ENCODE data around the gene AMOTL1. TPM values are rescaled to one million over a fixed set of nuclear protein-coding genes. Genes with fewer than 3 reads are reported as not detected.
"Not testable (repeated sequence)": the region's sequence is repeated elsewhere in the genome, so short reads cannot be mapped to it uniquely, and the experiment has no call there.

AMOTL1 gene
- total RNA-seq, 1 donor from 2014 or later, result 5.9 TPM

GRCh38 chr11:94784884-94785283 is 16.7 kb downstream of the AMOTL1 start:
- Mint-ChIP-seq H3K4me1 (peaks cover 14% of the 10 kb centered on the region), H3K27ac (no peak overlapping the region)
- intact Hi-C loops (cut with micrococcal nuclease), result loop anchor here (5.0 to 10.0 kb wide), 2 partner anchors 92 to 1640 kb away; no protein-coding TSS in a partner anchor

GRCh38 chr11:94785509-94785908 is 17.4 kb downstream of the AMOTL1 start:
- intact Hi-C loops (cut with micrococcal nuclease), result loop anchor here (10.0 kb wide), 1 partner anchor 1639 kb away; no protein-coding TSS in a partner anchor
- no peak for DNase-seq
- Mint-ChIP-seq H3K27me3 (peaks cover 18% of the 10 kb centered on the region), H3K4me3 (no peak overlapping the region), H3K4me1 (peaks cover 9% of the 10 kb centered on the region), H3K36me3 (ENCODE audit: low read depth) (no peaks in the 10 kb centered on the region), H3K9me3 (no peaks in the 10 kb centered on the region), H3K27ac (no peak overlapping the region)

More at GRCh38 chr11:94784884-94785283, 16.7 kb downstream of the AMOTL1 start:
- Mint-ChIP-seq H3K36me3 (ENCODE audit: low read depth) (no peaks in the 10 kb centered on the region), H3K27me3 (peaks cover 14% of the 10 kb centered on the region), H3K4me3 (no peak overlapping the region), H3K9me3 (no peaks in the 10 kb centered on the region)
- no peak for DNase-seq

GRCh38 chr11:94786264-94787126 is 18.3 kb downstream of the AMOTL1 start:
- H3K4me1 Mint-ChIP-seq, result no peaks in the 10 kb centered on the region
- no peaks in the 10 kb centered on the region for H3K36me3 Mint-ChIP-seq (ENCODE audit: low read depth)
- peaks cover 18% of the 10 kb centered on the region for H3K27me3 Mint-ChIP-seq
- DNase-seq, result peak; percentile 69
- H3K27ac Mint-ChIP-seq, result no peak overlapping the region
- H3K4me3 Mint-ChIP-seq, result no peak overlapping the region
- no peaks in the 10 kb centered on the region for H3K9me3 Mint-ChIP-seq
- intact Hi-C loops (cut with micrococcal nuclease), result loop anchor here (1.0 to 10.0 kb wide), 2 partner anchors 111 to 1638 kb away; no protein-coding TSS in a partner anchor

GRCh38 chr11:94787801-94788200 is 19.6 kb downstream of the AMOTL1 start:
- Mint-ChIP-seq H3K9me3 (no peaks in the 10 kb centered on the region), H3K4me1 (no peaks in the 10 kb centered on the region), H3K27me3 (peaks cover 18% of the 10 kb centered on the region), H3K36me3 (ENCODE audit: low read depth) (no peaks in the 10 kb centered on the region), H3K27ac (no peak overlapping the region), H3K4me3 (no peak overlapping the region)
- intact Hi-C loops (cut with micrococcal nuclease), result loop anchor here (10.0 kb wide), 1 partner anchor 1637 kb away; no protein-coding TSS in a partner anchor
- no peak for DNase-seq

GRCh38 chr11:94788396-94788795 is 20.2 kb downstream of the AMOTL1 start:
- no peak overlapping the region for H3K27ac Mint-ChIP-seq
- H3K36me3 Mint-ChIP-seq (ENCODE audit: low read depth), result no peaks in the 10 kb centered on the region
- H3K4me1 Mint-ChIP-seq, result no peaks in the 10 kb centered on the region
- no peak overlapping the region for H3K4me3 Mint-ChIP-seq
- DNase-seq, result no peak
- H3K27me3 Mint-ChIP-seq, result peaks cover 20% of the 10 kb centered on the region
- H3K9me3 Mint-ChIP-seq, result no peaks in the 10 kb centered on the region
- intact Hi-C loops (cut with micrococcal nuclease), result loop anchor here (10.0 kb wide), 1 partner anchor 1636 kb away; no protein-coding TSS in a partner anchor

- Mint-ChIP-seq H3K4me3 (no peak overlapping the region), H3K4me1 (no peaks in the 10 kb centered on the region), H3K27me3 (peaks cover 12% of the 10 kb centered on the region), H3K27ac (no peak overlapping the region), H3K36me3 (ENCODE audit: low read depth) (no peaks in the 10 kb centered on the region), H3K9me3 (no peaks in the 10 kb centered on the region)
- DNase-seq, result no peak
- intact Hi-C loops (cut with micrococcal nuclease), result no loop called here
These were observed 22.0 kb downstream of the AMOTL1 start for GRCh38 chr11:94790197-94790596.

GRCh38 chr11:94790661-94791180 is 22.6 kb downstream of the AMOTL1 start:
- no peak for DNase-seq
- Mint-ChIP-seq H3K27me3 (peaks cover 11% of the 10 kb centered on the region), H3K27ac (no peak overlapping the region), H3K4me3 (no peak overlapping the region), H3K9me3 (no peaks in the 10 kb centered on the region), H3K36me3 (ENCODE audit: low read depth) (no peaks in the 10 kb centered on the region), H3K4me1 (no peaks in the 10 kb centered on the region)
- intact Hi-C loops (cut with micrococcal nuclease), result no loop called here

- peaks cover 11% of the 10 kb centered on the region for H3K27me3 Mint-ChIP-seq
- no peaks in the 10 kb centered on the region for H3K9me3 Mint-ChIP-seq
- no peaks in the 10 kb centered on the region for H3K4me1 Mint-ChIP-seq
- H3K36me3 Mint-ChIP-seq (ENCODE audit: low read depth), result no peaks in the 10 kb centered on the region
- DNase-seq, result no peak
- H3K27ac Mint-ChIP-seq, result no peak overlapping the region
- intact Hi-C loops (cut with micrococcal nuclease), result no loop called here
- no peak overlapping the region for H3K4me3 Mint-ChIP-seq
These were observed 23.2 kb downstream of the AMOTL1 start for GRCh38 chr11:94791216-94791889.

GRCh38 chr11:94791942-94792341 is 23.8 kb downstream of the AMOTL1 start:
- DNase-seq; H3K36me3 Mint-ChIP-seq (ENCODE audit: low read depth); H3K9me3 Mint-ChIP-seq; H3K27ac Mint-ChIP-seq; intact Hi-C loops (cut with micrococcal nuclease); H3K4me1 Mint-ChIP-seq; H3K4me3 Mint-ChIP-seq: not testable (repeated sequence)
- H3K27me3 Mint-ChIP-seq, result peaks cover 11% of the 10 kb centered on the region

- Mint-ChIP-seq H3K27me3 (peaks cover 11% of the 10 kb centered on the region), H3K9me3 (no peaks in the 10 kb centered on the region), H3K4me1 (no peaks in the 10 kb centered on the region), H3K36me3 (ENCODE audit: low read depth) (no peaks in the 10 kb centered on the region), H3K27ac (no peak overlapping the region), H3K4me3 (no peak overlapping the region)
- intact Hi-C loops (cut with micrococcal nuclease), result no loop called here
- DNase-seq, result no peak
These were observed 24.3 kb downstream of the AMOTL1 start for GRCh38 chr11:94792451-94792850.

GRCh38 chr11:94793002-94793401 is 24.8 kb downstream of the AMOTL1 start:
- no peak overlapping the region for H3K27ac Mint-ChIP-seq
- intact Hi-C loops (cut with micrococcal nuclease), result no loop called here
- DNase-seq, result no peak
- H3K4me3 Mint-ChIP-seq, result no peak overlapping the region
- no peaks in the 10 kb centered on the region for H3K4me1 Mint-ChIP-seq
- H3K36me3 Mint-ChIP-seq (ENCODE audit: low read depth), result no peaks in the 10 kb centered on the region
- H3K27me3 Mint-ChIP-seq, result peaks cover 11% of the 10 kb centered on the region
- H3K9me3 Mint-ChIP-seq, result no peaks in the 10 kb centered on the region

- Mint-ChIP-seq H3K4me3 (no peak overlapping the region), H3K4me1 (no peaks in the 10 kb centered on the region), H3K27ac (no peak overlapping the region), H3K27me3 (peaks cover 11% of the 10 kb centered on the region), H3K36me3 (ENCODE audit: low read depth) (no peaks in the 10 kb centered on the region), H3K9me3 (no peaks in the 10 kb centered on the region)
- intact Hi-C loops (cut with micrococcal nuclease), result no loop called here
- no peak for DNase-seq
These were observed 25.7 kb downstream of the AMOTL1 start for GRCh38 chr11:94793822-94794221.

- no peak overlapping the region for H3K4me3 Mint-ChIP-seq
- H3K36me3 Mint-ChIP-seq (ENCODE audit: low read depth), result no peaks in the 10 kb centered on the region
- no peaks in the 10 kb centered on the region for H3K9me3 Mint-ChIP-seq
- no peak for DNase-seq
- H3K27ac Mint-ChIP-seq, result no peak overlapping the region
- peaks cover 11% of the 10 kb centered on the region for H3K27me3 Mint-ChIP-seq
- H3K4me1 Mint-ChIP-seq, result no peaks in the 10 kb centered on the region
- intact Hi-C loops (cut with micrococcal nuclease), result no loop called here
These were observed 26.4 kb downstream of the AMOTL1 start for GRCh38 chr11:94794287-94795168.
